HG03378 (cell line): ENCODE results near the gene MAPK1.
A peak's percentile ranks its signal among the peaks of the same experiment; 100 is the strongest.
"Not testable (repeated sequence)": the region's sequence is repeated elsewhere in the genome, so short reads cannot be mapped to it uniquely, and the experiment has no call there.

ENCODE experiments used
- ATAC-seq: cut with Tn5 transposase; IDR thresholded peaks from one replicate; pipeline ENCODE4 v1.9.1; 2021; ENCODE audit warnings: mild to moderate bottlenecking, moderate library complexity; ENCODE audit not compliant: unreplicated experiment

MAPK1 gene

DNA sequence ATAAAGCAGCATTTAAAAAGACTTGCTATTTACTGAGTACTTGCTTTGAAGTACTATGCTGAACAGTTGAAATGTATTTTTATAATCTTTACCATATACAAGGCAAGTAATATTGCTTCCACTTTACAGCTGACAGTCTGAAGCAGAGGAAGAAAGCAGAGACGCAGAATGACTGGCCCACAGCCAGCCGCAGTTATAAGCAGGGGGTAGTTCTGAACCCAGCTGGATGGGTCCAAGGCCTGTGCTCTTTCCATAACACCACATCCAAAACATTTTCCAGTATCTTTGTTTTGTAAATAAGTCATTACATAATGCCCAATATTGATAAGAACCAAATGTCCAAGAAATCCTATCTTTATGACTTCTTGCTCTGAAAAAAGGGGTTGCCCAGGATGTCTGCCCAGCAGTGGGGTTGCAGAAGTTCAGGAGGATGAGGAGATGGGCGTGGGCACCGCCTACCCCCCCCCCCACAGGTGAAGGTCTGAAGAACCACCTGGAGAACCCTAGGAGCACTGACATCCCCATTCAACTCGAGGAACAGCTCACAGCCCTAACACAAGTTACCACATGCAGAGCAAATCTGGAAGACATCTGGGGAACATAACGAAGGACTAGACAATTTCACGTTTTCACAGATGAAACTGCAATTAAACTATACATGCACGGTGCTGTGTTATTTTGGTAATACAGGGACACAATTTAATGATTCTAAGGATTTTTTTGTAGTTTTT is 107.6 kb downstream of the MAPK1 start:
- ATAC-seq, result no peak

DNA sequence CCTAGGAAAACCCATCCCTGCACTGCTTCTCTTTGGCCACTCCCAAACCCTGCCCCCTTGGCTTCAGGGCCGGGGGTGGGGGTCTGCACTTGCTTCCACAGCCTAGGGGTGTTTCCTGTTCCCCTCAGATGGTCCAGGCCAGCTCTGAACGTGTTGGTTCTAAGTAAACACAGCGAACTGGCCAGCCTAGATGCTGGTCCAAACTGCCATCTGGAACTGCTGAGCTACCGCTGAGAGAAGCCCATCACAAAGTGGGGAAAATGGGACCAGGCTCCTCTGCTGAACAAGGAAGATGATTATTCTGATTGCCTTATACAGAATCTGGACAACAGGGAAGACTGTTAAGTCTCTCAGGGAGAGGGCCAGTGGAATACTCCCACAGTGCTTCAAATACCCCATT is 108.4 kb downstream of the MAPK1 start:
- ATAC-seq, result no peak

DNA sequence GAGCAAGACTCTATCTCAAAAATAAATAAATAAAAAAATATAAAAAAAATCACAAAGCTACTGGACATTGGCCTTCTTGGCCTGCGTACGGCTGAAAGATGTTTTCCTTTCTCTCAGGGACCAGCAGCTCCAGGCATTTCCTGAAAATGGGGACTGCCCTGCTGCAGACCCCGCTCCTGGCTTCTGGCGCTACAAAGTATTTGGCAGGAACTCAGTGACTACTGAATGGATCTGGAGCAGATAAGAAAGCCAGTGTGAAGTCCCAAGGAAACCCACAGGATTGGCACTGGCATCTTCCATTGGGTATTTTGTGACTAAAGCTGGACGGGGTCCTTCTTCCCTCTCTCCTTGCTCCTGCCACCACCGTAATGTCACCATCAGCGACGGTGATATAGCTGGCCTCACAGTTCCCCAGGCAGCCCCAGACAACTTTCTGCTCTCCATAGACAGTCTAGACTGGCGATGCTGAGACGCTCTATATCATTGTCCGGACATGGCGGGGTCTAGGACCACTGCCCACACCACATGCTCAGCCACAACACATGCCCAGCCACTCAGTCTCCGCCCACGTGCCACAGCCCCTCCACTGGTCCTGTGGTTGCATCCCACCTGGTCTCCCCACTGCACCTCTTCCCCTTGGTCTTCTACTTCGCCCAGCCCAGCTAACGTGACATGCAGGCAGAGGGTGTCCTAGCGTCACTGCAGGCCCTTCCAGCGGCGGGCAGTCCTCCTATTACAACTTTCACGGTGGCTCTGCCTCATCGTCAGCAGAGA is 109.2 kb downstream of the MAPK1 start:
- ATAC-seq, result no peak

DNA sequence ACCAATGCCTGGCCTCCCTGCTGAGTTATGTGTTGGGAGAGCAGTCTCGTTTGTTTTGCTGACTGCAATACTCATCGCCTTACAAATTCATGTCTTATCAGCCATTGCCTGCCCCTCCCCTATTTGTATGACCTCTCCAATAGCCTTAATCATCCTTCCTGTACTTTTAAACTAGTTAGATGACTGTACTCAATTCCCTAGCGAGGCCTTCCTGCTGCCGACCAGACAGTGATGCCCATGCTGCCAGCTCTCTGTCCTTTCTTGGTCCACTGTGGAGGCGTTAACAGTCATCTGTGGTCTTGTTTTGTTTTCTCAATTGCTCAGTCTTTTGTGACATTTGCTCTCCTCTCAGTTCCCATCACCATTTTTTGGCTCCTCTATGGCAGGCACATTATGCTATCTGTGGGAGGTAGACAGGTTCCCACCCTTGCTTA is 111.6 kb downstream of the MAPK1 start:
- ATAC-seq, result no peak

DNA sequence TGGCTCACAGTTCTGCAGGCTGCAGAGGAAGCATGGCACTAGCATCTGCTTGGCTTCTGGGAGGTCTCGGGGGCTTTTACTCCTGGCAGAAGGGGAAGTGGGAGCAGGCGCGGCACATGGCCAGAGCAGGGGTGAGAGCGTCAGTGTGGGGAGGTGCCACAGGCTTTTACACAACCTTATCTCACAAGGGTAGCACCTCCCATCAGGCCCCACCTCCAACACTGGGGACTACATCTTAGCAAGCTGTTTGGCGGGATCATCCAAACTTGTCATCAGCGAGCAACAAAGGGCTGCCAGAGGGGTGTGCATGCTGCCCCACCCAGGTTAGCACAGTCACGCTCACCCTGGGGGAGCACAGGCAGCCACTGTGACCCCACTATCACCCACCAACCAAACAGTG is 112.9 kb downstream of the MAPK1 start:
- ATAC-seq, result no peak

DNA sequence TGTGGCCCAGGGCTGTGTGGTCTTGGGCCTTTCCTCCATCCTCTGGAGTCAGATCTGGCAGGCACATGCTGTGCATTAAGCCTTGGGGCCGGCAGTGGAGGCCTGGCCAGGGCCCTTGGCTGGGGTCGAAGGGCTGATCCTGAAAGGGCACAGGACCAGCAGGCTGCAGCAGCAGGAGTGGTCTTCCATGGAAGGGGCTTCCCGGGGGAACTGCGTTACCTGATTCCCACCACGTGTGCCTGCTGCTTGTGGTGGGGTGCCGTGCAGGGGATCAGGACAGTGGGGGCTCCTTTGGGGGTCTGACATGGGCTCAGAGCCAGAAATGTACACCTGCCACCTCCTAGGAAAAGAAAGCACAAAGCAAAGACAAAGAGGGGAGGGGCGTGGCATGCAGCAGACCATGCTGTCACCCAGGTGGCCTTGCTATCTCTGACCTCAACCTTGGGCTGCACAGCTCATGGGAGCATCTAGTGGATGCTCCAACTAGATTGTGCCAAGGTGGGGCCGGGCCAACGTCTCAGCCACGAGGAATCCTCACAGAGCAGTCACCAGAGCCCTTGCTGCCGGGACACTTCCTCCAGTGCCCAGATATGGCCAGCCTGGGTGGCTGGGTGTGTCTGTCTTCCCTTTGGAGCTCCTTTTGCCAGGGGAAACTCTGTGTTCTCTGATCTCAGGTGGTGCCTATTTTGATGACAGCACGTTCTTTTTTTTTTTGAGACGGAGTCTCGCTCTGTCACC is 113.9 kb downstream of the MAPK1 start:
- ATAC-seq, result no peak

DNA sequence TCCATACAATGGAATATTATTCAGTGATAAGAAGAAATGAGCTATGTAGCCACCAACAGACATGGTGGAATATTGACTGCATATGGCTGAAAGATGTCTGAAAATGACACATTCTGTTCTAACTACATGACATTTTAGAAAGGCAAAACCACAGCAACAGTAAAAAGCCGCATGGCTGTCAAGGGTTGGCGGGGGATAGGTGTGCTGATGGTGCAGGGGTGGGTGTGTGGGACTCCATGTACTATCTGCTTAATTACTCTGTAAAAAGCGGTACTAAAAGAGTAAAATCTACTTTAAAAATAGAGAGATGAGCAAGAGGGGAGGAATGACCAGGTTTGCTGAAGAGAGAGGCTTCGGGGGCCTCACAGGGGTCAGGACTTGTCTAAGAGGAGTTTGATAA is 115.2 kb downstream of the MAPK1 start:
- no peak for ATAC-seq

DNA sequence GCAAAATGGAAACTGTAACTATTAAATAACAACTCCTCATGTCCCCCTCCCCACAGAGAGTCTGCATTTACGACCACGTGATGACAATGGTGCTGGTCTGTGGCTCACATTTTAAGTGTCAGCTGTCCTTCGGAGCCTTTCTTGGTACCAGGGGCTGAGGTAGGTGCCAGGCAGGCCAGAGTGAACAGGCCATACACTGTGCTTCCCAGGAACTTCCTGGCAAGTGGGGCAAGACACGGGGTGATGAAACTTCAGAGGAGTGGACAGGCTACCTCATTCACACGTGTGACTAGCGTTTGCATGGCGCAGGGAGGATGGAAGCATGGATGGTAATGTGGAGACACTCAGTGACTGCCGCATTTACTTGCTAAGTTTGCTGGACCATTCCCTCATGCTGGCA is 121.5 kb downstream of the MAPK1 start:
- ATAC-seq, result no peak

DNA sequence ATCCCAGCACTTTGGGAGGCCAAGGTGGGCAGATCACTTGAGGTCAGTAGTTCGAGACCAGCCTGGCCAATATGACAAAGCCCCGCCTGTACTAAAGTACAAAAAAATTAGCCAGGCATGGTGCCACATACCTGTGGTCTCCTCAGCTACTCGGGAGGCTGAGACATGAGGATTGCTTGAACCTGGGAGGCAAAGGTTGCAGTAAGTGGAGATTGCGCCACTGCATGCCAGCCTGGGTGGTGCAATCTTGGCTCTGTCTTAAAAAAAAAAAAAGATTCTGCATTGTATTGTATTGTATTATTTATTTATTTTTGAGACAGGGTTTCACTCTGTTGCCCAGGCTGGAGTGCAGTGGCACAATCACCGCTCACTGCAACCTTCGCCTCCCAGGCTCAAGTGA is 122.5 kb downstream of the MAPK1 start:
- not testable (repeated sequence) for ATAC-seq

DNA sequence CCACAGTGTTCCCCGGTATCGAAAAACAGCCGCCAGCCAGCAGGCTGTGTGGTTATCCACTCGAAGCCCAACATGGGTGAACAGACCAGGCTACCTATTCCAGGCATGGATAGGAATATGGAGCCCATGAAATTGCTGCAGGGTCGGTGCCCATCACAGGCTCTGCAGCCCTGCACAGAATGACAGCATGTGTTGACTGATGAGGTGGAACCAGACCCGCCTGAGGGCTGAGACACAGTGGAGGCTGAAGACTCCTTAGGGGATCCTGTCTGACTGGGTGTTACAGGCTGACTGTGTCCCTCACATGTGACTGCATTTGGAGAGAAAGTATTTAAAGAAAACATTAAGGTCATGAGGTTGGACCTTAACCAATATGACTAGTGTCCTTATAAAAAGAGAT is 125.7 kb downstream of the MAPK1 start:
- no peak for ATAC-seq

DNA sequence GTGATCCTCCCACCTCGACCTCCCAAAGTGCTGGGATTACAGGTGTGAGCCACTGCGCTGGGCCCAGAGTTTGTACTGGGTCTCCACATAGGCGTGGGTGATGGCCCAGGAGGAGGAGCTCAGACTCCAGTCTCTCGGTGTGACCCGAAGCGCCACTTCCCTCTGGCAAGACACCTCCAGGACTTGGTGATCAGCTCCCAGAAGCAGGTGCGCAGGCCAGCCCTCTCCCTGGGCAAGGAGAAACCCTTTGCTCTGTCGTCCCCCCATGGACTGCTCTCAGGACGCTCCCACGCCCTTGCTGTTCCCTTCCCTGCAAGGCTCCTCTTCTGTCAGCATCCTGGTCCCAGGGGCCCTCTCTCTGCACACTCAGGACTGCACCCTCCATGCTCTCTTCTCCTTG is 126.4 kb downstream of the MAPK1 start:
- ATAC-seq, result no peak

DNA sequence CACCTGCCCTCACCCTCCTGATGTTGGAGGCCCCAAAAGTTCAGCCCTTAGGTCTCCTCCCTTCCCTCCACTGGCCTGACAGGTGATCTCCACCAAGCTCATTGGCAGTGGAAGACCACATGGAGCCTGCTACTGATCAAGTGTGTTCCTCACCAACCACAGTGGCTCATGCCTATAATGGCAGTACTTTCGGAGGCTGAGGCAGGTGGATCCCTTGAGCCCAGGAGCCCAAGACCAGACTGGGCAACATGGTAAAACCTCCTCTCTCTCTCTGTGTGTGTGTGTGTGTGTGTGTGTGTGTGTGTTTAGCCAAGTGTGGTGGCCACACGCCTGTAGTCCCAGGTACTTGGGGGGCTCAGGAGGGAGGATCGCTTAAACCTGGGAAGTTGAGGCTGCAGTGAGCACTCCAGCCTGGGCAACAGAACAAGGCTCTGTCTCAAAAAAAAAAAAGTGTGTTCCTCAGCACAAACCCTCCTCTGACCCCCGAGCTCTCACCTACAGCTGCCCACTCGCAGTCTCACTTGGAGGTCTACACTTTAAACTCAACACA is 127.5 kb downstream of the MAPK1 start:
- no peak for ATAC-seq

DNA sequence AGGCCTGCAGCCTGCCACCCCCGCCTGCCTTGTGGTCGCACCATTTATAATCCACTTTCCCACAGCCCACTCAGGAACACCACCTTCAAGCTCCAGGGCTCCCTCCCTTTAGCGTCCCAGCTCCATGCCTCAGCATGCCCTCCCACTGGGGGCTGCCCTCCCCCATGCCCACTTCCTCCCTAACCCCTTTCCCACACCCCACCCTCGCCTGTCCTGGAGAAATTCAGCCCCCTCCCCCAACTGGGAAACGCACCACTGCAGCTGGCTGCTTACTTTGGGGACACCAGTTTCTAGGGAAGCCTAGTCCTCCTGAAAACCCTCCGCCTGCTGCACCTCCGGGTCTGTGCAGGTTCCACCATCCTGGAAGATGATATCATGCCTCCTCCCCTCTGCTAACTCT is 128.5 kb downstream of the MAPK1 start:
- no peak for ATAC-seq

DNA sequence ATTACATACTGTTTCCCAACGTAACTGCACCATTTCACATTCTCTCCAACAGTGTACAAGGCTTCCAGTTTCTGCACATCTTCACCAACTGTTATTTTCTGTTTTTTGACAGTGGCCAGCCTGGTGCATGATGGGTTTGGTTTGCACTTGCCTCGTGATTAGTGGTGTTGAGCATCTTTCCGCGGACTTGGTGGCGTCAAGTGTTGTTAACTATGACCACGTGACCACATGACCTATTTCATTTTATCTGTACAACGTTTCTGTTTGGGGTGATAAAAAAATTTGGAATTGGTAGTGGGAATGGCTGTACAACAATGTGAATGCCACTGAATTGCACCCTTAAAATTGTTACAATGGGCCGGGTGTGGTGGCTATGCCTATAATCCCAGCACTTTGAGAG is 129.4 kb downstream of the MAPK1 start:
- no peak for ATAC-seq

DNA sequence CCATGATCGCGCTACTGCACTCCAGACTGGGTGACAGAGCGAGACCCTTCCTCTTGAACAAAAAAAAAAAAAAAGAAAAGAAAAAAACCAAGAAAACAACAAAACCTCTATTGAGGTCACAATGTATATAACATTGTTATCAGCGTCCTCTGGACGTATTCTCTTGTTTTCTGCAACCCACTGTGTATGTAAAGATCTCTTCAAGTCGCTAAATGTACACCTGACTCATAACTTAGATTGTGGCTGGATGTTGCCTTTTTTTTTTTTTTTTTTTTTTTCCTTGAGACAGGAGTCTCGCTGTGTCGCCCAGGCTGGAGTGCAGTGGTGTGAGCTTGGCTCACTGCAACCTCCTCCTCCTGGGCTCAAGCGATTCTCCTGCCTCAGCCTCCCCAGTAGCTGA is 130.5 kb downstream of the MAPK1 start:
- no peak for ATAC-seq

DNA sequence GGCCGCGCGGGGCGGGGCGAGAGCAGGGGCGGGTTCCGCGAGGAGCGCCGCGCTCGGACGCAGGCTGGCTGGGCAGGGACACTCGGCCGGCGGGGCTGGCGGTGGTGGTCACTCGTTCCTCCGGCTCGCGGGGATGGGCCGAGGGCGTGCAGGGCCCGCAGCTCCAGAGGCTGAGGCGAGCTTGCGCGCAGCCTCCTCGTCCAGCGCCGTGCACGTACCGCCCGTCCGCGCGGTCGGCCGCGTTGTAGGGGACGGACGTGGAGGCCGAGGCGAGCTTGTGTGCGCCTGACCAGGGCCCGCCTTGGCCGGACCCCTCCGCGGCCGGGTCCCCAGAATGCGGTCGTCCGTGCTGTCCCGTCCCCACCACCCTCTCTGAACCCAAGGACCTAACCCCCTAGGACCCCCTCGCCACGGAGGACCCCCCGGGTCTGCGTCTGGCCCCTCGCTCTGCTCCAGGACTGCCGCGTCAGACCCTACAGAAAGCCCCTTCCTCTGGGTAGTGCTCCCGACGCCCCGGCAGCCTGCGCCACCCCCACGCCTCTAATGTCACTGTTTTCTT is 131.3 kb downstream of the MAPK1 start:
- no peak for ATAC-seq

DNA sequence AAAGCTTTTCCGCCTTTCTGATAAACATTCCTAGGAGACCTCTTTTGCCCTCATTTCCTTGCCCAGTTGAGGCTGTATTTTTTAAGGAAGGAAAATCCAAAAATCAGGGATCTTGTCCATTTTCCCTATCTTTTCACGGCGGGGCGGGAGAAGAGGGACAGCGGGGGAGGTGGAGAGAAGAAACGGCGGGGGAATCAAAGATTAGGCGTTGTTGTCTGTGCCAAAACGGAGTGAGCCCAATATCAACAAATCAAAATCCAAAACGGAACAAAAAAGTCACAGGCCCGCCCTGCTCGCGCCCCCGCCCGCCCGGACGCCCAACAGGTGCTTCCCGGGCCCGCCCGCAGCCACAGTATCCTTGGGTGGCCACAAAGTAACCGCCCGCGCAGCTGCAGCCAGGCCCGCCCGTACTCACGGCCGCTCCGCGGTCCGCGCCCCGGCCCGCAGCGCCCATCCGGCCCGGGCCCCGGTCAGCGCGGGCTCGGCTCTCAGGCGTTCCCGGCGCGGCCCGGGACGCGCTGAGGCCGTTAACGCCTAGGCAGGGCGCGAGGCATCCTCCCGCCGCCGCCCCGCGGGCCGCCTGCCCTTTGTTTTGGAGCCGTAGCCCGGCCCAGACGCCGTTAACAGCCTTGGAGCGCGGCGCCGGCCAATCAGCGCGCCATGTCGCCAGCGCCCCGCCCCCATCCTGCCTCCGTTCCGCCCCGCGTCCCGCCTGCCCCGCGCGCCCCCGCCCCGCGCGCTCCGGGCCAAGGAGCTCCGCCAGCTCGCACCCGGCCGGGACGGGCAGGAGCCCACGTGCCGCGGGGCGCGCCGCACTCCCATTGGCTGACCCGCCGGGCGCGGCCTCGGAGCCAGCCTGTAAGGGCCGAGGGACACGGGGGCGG is 132.0 kb downstream of the MAPK1 start, which contains the start of gene YPEL1:
Gene YPEL1, minus strand, starts transcription at position 595 of the 884 bp plus-strand sequence. CDS start 25,050 bp downstream, outside the sequence.
- peak; percentile 48 for ATAC-seq

DNA sequence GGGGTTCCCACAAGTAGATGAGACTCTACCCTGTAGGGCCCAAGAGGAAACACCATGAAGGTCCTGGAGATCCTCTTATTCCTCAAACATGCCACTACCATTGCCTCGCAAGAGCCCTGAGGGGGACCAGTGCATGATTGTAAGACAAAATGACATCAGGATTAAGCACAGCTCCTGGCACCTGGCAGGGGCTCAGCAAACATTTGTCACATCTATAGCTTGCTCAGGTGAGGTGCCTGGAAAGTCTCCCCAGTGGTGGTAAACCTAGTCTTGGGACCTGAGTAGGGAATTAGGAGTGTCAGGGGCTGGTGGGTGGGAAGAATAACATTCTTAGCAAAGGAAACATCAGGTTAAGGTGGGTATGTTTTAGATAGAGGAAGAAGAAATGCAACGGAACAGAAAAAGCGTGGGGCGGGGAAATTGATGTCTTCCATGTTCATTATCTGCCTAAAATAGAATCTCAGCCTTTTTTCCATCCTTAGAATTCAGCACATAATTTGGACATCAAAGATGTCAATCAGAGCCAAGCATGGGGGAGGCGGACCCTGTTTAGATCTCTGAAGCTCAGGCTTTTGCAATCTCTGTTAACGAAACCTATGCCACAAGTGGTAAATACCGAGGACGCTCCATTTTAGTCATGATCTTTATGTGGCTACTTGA is 132.8 kb downstream of the MAPK1 start:
- ATAC-seq, result no peak

DNA sequence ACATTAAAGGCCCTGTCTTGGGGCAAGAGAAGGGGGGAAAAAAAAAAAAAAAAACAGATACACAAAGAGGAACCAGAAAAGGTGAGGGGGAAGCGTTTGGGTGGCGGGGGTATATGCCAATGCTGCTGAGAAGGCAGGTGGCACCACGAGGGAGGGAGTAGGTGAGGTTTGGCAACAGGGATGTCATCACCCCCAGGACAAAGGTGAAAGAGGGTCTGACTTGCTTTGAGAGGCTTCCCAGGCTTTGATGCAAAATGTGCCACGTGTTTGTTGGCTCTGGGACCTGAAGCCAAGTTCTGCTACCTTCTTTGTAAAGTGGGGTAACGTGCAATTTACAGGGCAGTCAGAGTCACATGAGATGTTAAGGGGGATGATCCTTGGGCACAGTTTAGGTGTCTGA is 135.9 kb downstream of the MAPK1 start:
- no peak for ATAC-seq
